ENCODE measurements around the gene DDX24. TPM values are rescaled to one million over a fixed set of nuclear protein-coding genes. Genes with fewer than 3 reads are reported as not detected.

Gene DDX24
- total and polyA plus RNA-seq, 2 of the 8 experiments (the other 6 are each of a cell fraction or from before 2014, with no cell fraction given) = 89.0 to 201 TPM

DNA sequence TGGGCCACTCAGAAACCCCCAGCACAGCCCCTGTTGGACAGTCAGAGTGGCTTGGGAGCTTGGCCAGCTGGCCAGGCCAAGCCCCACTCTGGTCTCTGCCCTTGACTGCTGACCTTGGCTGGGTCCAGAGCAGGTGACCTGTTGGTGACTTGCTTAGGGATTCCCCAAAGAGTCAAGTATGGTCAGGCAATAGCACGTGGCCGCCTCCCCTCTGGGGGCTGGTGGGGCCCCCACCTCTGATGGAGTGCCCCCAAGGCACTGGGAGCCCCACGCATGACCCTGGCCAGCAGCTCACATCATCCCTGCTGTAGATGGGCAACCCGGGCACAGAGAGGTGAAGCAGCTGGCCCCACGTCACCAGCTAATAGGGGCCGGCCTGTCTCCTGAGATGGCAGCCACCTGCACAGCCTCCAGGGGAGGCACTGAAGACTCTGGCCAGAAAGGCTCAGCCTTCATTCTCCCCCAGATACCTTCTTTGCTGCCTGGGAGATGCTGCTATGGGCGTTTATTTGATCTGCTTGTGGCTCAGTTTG lies 82.1 kb downstream of the DDX24 start:
- Histone ChIP-seq H4K5ac (ENCODE audit: insufficient read length, low read depth, low read length) (no peak overlapping the region), H4K91ac (replicated peaks; ENCODE audit: insufficient read length, low read length) (no peak overlapping the region), H3K23ac (ENCODE audit: insufficient read length) (no peak overlapping the region), H3K27me3 (replicated peaks in 1 of 4; ENCODE audit: control insufficient read depth in 3 of 4, extremely low read depth in 1 of 4, insufficient read depth in 3 of 4, low read length in 3 of 4) (0 out of 7 replicates have a peak, but pooled peaks cover 0 to 2% (median 0%) of the 10 kb centered on the region in 4 experiments), H2BK12ac (ENCODE audit: low read depth, low read length) (no peak overlapping the region), H2BK5ac (ENCODE audit: low read depth, low read length) (no peak overlapping the region), H3K18ac (ENCODE audit: extremely low read depth, low read length) (no peak overlapping the region), H3K79me2 (ENCODE audit: control insufficient read depth in 1 of 2, insufficient read depth in 2 of 2, low read length in 2 of 2) (no peaks in the 10 kb centered on the region), H3K56ac (replicated peaks; ENCODE audit: insufficient read length, low read depth, low read length) (no peak overlapping the region), H3K4ac (replicated peaks; ENCODE audit: insufficient read length, low read depth, low read length) (no peak overlapping the region), H3K4me2 (ENCODE audit: insufficient read depth in 1 of 2, low read depth in 2 of 2, low read length in 2 of 2) (no peak overlapping the region), H3K27ac (ENCODE audit: low read depth, low read length) (no peak overlapping the region), H2AK5ac (ENCODE audit: low read depth, low read length) (no peak overlapping the region), H4K20me1 (replicated peaks in 1 of 2; ENCODE audit: control insufficient read depth in 1 of 2, insufficient read depth in 2 of 2, low read length in 2 of 2) (no peaks in the 10 kb centered on the region), H3K23me2 (ENCODE audit: low read depth, low read length) (peaks cover 3% of the 10 kb centered on the region; the same call in 1 of the 2 replicates), H3K4me1 (replicated peaks in 1 of 4; ENCODE audit: control insufficient read depth in 3 of 4, insufficient read depth in 4 of 4, low read length in 3 of 4) (peaks cover 0 to 6% (median 2%) of the 10 kb centered on the region in 4 experiments; a peak in 3 of 7 replicates), H2BK20ac (ENCODE audit: low read length) (no peak overlapping the region), H2BK120ac (replicated peaks; ENCODE audit: low read depth, low read length) (no peak overlapping the region), H3K4me3 (ENCODE audit: extremely low read depth in 1 of 4, insufficient read depth in 2 of 4, low read depth in 3 of 4, low read length in 4 of 4) (no peak overlapping the region), H2BK15ac (ENCODE audit: low read length) (no peak overlapping the region), H3K36me3 (ENCODE audit: control insufficient read depth in 2 of 4, insufficient read depth in 4 of 4, low read length in 3 of 4) (no peaks in the 10 kb centered on the region), H3K14ac (ENCODE audit: insufficient read length) (no peak overlapping the region), H3K9me3 (ENCODE audit: insufficient read depth in 2 of 2, low read depth in 1 of 2, low read length in 1 of 2) (no peaks in the 10 kb centered on the region), H3K79me1 (ENCODE audit: low read depth, low read length) (no peaks in the 10 kb centered on the region; the same call in 1 of the 2 replicates), H2AFZ (ENCODE audit: low read length) (no peak overlapping the region), H4K8ac (ENCODE audit: extremely low read depth, insufficient read depth, low read length) (no peak overlapping the region), H3K9ac (replicated peaks in 1 of 4; ENCODE audit: extremely low read depth in 1 of 4, low read depth in 3 of 4, low read length in 3 of 4) (no peak overlapping the region)
- WGBS, 2 experiments (ENCODE audit: extremely low coverage in 1 of 2, insufficient coverage in 1 of 2, insufficient read length in 1 of 2, insufficient replicate concordance in 2 of 2, low coverage in 1 of 2, low lambda C conversion rate in 2 of 2, missing lambda C conversion rate in 1 of 2) = 78% methylated on average over 7 of the region's 7 CpGs; no CpG with 5 or more reads in 1 of the 2 experiments
- CTCF ChIA-PET (ENCODE audit: partially characterized antibody) = interaction anchor here (0.6 to 20.5 kb wide), 17 partner anchors 7 to 718 kb away, joined by 3 to 484 read pairs (median 5); no protein-coding TSS in a partner anchor
- DNase-seq (ENCODE audit: low read depth in 1 of 2, low spot score in 2 of 2) (no peak), FAIRE-seq (no peak)
- POLR2A ChIA-PET (ENCODE audit: partially characterized antibody) = interaction anchor here (2.7 kb wide), 1 partner anchor 59 kb away, joined by 8 read pairs; no protein-coding TSS in a partner anchor
- TF ChIP-seq MAFK (IDR thresholded peaks at IDR 0.05; ENCODE audit: low read depth, low read length) = no peak
- no peak for TF ChIP-seq SIX5 (IDR thresholded peaks at IDR 0.05; ENCODE audit: low read depth, low read length)
- TF ChIP-seq ATF3 (IDR thresholded peaks at IDR 0.05; ENCODE audit: insufficient read depth, low read depth, low read length) = no peak
- TF ChIP-seq SP1 (IDR thresholded peaks at IDR 0.05; ENCODE audit: low read depth, low read length) = no peak
- no peak for TF ChIP-seq RFX5 (IDR thresholded peaks at IDR 0.05; ENCODE audit: borderline replicate concordance, low read depth, low read length)
- TF ChIP-seq FOSL1 (IDR thresholded peaks at IDR 0.05; ENCODE audit: insufficient read depth, low read depth, low read length) = no peak
- no peak for TF ChIP-seq TAF7 (optimal IDR thresholded peaks at IDR 0.05; ENCODE audit: borderline replicate concordance, low read depth, low read length)
- TF ChIP-seq SAP30 (IDR thresholded peaks at IDR 0.05; ENCODE audit: insufficient read depth, insufficient replicate concordance, low read length) = no peak
- TF ChIP-seq CTBP2 (IDR thresholded peaks at IDR 0.05; ENCODE audit: borderline replicate concordance, insufficient read depth, insufficient read length, low read length) = no peak
- TF ChIP-seq CBX8 (IDR thresholded peaks at IDR 0.05; ENCODE audit: borderline replicate concordance, low read depth, low read length) = no peak
- no peak for TF ChIP-seq HDAC6 (IDR thresholded peaks at IDR 0.05; ENCODE audit: low read depth, low read length)
- no peak for TF ChIP-seq EP300 (IDR thresholded peaks at IDR 0.05; ENCODE audit: borderline replicate concordance in 1 of 2, low read depth in 2 of 2, low read length in 2 of 2)
